ELR (cell line): ENCODE results near the gene SNU13.
"Not testable (repeated sequence)": the region's sequence is repeated elsewhere in the genome, so short reads cannot be mapped to it uniquely, and the experiment has no call there.

Experiments used
- DNase-seq: peaks from one replicate; pipeline ENCODE4 v3.0.0-alpha.2; 2015; ENCODE audit warnings: low read depth

The SNU13 gene

GRCh38 chr22:41638748-41639147, 49.9 kb downstream of the SNU13 start:
- DNase-seq, result no peak

DNA sequence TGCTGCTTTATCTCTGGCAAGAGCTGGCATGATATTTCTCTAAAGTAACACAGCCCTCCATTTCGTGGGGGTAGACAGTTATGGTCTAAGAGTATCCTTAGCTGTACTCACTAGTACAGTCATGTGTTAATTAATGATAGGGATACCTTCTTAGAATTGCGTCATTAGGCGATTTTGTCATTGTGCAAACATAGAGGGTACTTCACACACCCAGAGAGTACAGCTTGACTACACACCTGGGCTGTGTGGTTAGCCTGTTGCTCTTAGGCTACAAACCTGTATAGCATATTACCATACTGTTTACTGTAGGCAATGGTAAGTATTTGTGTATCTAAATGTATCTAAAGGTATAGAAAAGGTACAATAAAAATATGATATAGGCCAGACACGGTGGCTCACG, 50.5 kb downstream of the SNU13 start:
- no peak for DNase-seq

- DNase-seq, result not testable (repeated sequence)
These were observed 51.0 kb downstream of the SNU13 start for GRCh38 chr22:41637623-41638022.

DNA sequence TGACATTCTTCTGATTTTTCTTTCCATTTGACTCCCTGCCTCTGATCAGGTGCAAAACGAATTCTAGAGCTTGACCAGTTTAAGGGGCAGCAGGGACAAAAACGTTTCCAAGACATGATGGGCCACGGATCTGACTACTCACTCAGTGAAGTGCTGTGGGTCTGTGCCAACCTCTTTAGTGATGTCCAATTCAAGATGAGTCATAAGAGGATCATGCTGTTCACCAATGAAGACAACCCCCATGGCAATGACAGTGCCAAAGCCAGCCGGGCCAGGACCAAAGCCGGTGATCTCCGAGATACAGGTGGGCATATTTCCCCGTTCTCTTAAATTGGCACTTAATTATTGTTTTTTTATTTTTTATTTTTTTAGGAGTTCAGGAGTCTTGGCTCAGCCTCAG, 52.2 kb downstream of the SNU13 start:
- DNase-seq, result peak; percentile 65

DNA sequence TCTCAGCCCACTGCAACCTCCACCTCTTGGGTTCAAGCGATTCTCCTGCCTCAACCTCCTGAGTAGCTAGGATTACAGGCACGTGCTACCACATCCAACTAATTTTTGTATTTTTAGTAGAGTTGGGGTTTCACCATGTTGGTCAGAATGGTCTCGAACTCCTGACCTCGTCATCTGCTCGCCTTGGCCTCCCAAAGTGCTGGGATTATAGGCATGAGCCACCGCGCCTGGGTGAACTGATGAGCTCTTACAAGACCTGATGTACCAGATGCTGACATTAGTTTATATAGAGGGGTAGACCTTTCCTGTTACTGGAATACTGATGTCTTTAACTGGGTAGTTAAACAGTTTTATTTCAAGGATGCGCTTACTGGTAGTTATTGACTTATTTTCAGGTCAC, 54.1 kb downstream of the SNU13 start:
- not testable (repeated sequence) for DNase-seq

DNA sequence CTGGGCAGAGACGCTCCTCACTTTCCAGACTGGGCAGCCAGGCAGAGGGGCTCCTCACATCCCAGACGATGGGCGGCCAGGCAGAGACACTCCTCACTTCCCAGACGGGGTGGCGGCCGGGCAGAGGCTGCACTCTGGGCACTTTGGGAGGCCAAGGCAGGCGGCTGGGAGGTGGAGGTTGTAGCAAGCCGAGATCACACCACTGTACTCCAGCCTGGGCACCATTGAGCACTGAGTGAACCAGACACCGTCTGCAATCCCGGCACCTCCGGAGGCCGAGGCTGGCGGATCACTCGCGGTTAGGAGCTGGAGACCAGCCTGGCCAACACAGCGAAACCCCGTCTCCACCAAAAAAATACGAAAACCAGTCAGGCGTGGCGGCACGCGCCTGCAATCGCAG, 57.1 kb downstream of the SNU13 start:
- DNase-seq, result not testable (repeated sequence)

DNA sequence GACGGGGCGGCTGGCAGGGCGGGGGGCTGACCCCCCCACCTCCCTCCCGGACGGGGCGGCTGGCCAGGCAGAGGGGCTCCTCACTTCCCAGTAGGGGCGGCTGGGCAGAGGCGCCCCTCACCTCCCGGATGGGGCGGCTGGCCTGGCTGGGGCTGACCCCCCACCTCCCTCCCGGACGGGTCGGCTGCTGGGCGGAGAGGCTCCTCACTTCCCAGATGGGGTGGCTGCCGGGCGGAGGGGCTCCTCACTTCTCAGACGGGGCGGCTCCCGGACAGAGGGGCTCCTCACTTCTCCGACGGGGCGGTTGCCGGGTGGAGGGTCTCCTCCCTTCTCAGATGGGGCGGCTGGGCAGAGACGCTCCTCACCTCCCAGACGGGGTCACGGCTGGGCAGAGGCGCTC, 57.6 kb downstream of the SNU13 start:
- not testable (repeated sequence) for DNase-seq

DNA sequence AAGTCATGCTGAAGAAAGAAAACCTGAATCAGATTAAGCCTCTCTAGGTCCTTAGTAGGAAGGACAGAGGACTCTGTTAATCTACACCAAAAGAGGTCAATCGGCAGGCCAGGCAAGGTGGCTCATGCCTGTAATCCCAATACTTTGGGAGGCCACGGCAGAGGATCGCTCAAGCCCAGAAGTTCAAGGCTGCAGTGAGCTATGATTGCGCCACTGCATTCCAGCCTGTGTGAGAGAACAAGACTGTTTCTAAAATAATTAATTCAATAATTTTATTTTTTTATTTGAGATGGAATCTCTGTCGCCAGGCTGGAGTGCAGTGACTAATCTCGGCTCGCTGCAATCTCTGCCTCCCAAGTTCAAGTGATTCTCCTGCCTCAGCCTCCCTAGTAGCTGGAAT, 63.1 kb downstream of the SNU13 start:
- no peak for DNase-seq
